Esophagus squamous epithelium (tissue), 5 donors: Measurements from ENCODE around the gene GRIN3B. TPM values are rescaled to one million over a fixed set of nuclear protein-coding genes. Genes with fewer than 3 reads are reported as not detected.
A peak's percentile ranks its signal among the peaks of the same experiment; 100 is the strongest.

ENCODE experiments used
- DNase-seq: peaks from one replicate; lab custom pipeline; 2025; lab: John Stamatoyannopoulos, UW
- H3K27ac ChIP-seq, 4 donors: fragments of 200-600 bp; sonication (generic); one replicate each; pipeline ENCODE4 v1.5.1; 2016 to 2019; ENCODE audit warnings: mild to moderate bottlenecking in 1 of 4
- H3K27me3 ChIP-seq, 4 donors: fragments of 200-600 bp; sonication (generic); 1 replicate in 3 of 4; 2 replicates in 1 of 4; pipeline versions ENCODE4 v1.5.1 to v1.6.0; 2017 to 2021; ENCODE audit warnings: antibody characterized with exemption in 1 of 4
- H3K36me3 ChIP-seq, 3 donors: fragments of 200-600 bp; sonication (generic); one replicate each; pipeline ENCODE4 v1.5.1; 2016 to 2019
- H3K4me1 ChIP-seq, 3 donors: fragments of 200-600 bp; sonication (generic); one replicate each; pipeline ENCODE4 v1.5.1; 2017 to 2019
- H3K4me3 ChIP-seq, 4 donors: fragments of 200-600 bp; sonication (generic); 1 replicate in 3 of 4; 2 replicates in 1 of 4; pipeline ENCODE4 v1.5.1; 2016 to 2019; ENCODE audit warnings: mild to moderate bottlenecking in 2 of 4, moderate library complexity in 1 of 4
- H3K9me3 ChIP-seq, 3 donors: fragments of 200-600 bp; sonication (generic); one replicate each; pipeline ENCODE4 v1.5.1; 2016 to 2019
- CTCF ChIP-seq, 6 experiments: fragments of 450-650 bp in 4 of 6; fragments of 200-600 bp in 2 of 6; sonication (generic) in 2 of 6; IDR thresholded peaks; one replicate each; pipeline ENCODE4 v1.5.1; 2016 to 2019; ENCODE audit warnings: antibody characterized with exemption in 6 of 6, mild to moderate bottlenecking in 4 of 6, moderate library complexity in 4 of 6
- POLR2A ChIP-seq, 4 donors: fragments of 450-650 bp; IDR thresholded peaks; one replicate each; pipeline ENCODE4 v1.6.1; 2017; ENCODE audit warnings: antibody characterized with exemption in 4 of 4, mild to moderate bottlenecking in 4 of 4, moderate library complexity in 3 of 4
- WGBS, 2 donors: methylation state at CpG; one replicate each; pipeline ENCODE4 v1.1.5; 2018; 5-methylcytosine and 5-hydroxymethylcytosine counted together
- intact Hi-C: fragments of 100-400 bp; cut with DNase I; formaldehyde crosslinking; loops from one replicate; pipeline ENCODE4 v1.15.0; 2022
- total RNA-seq, 4 donors: library from RNA; depleted of rRNA; stranded (reverse); fragments of >200 nt; gene quantifications; one replicate each; pipeline ENCODE4 v1.1.0, GENCODE V29; 2016
- donor health status: DM: yes; HTN: yes; CAD: no.

Gene GRIN3B
- total RNA-seq, 4 donors from 2014 or later = not detected

- DNase-seq = no peak
- Histone ChIP-seq H3K36me3 (peaks cover 0 to 33% (median 0%) of the 10 kb centered on the region in 3 donors), H3K27ac (no peak overlapping the region), H3K4me3 (peak overlapping the region in 1 of 4 donors; percentile 51), H3K4me1 (peaks cover 17 to 34% (median 24%) of the 10 kb centered on the region in 3 donors), H3K9me3 (no peaks in the 10 kb centered on the region), H3K27me3 (peaks cover 7 to 76% (median 20%) of the 10 kb centered on the region in 4 donors)
- intact Hi-C loops = no loop called here
- TF ChIP-seq POLR2A (IDR thresholded peaks at IDR 0.05) = no peak
- no peak for TF ChIP-seq CTCF (IDR thresholded peaks at IDR 0.05)
- WGBS, 2 donors = 2 to 4% methylated on average over 26 to 29 of the region's 64 CpGs
Observed at GRCh38 chr19:996051-996838, 4.0 kb upstream of the GRIN3B start.

GRCh38 chr19:998064-998463, 2.2 kb upstream of the GRIN3B start:
- H3K27ac ChIP-seq = no peak overlapping the region
- DNase-seq = no peak
- peaks cover 0 to 20% (median 0%) of the 10 kb centered on the region in 3 donors for H3K36me3 ChIP-seq
- WGBS, 2 donors = 6 to 15% methylated on average over 5 to 6 of the region's 6 CpGs
- no peak overlapping the region for H3K4me3 ChIP-seq
- no peaks in the 10 kb centered on the region for H3K9me3 ChIP-seq
- H3K27me3 ChIP-seq = peaks cover 8 to 94% (median 23%) of the 10 kb centered on the region in 4 donors
- TF ChIP-seq CTCF (IDR thresholded peaks at IDR 0.05) (no peak), POLR2A (IDR thresholded peaks at IDR 0.05) (no peak)
- intact Hi-C loops = no loop called here
- peaks cover 21 to 42% (median 31%) of the 10 kb centered on the region in 3 donors for H3K4me1 ChIP-seq

GRCh38 chr19:999379-999719, 870 bp upstream of the GRIN3B start:
- TF ChIP-seq POLR2A (IDR thresholded peaks at IDR 0.05) (no peak), CTCF (IDR thresholded peaks at IDR 0.05) (no peak)
- Histone ChIP-seq H3K4me3 (no peak overlapping the region), H3K4me1 (peaks cover 21 to 42% (median 31%) of the 10 kb centered on the region in 3 donors), H3K27me3 (peaks cover 8 to 98% (median 23%) of the 10 kb centered on the region in 4 donors), H3K27ac (no peak overlapping the region), H3K9me3 (no peaks in the 10 kb centered on the region), H3K36me3 (peaks cover 0 to 8% (median 0%) of the 10 kb centered on the region in 3 donors)
- WGBS, 2 donors = 37 to 47% methylated on average over 3 of the region's 3 CpGs
- intact Hi-C loops = no loop called here
- DNase-seq = no peak

GRCh38 chr19:1000591-1001537, 645 bp downstream of the GRIN3B start:
- H3K4me1 ChIP-seq = peaks cover 18 to 31% (median 26%) of the 10 kb centered on the region in 3 donors
- 14 to 17% methylated on average over 7 to 11 of the region's 73 CpGs for WGBS, 2 donors
- peaks cover 8 to 90% (median 23%) of the 10 kb centered on the region in 4 donors for H3K27me3 ChIP-seq

More at GRCh38 chr19:1000591-1001537, 645 bp downstream of the GRIN3B start:
- Histone ChIP-seq H3K36me3 (no peaks in the 10 kb centered on the region), H3K4me3 (peak overlapping the region in 2 of 4 donors; percentile 32 to 59), H3K9me3 (no peaks in the 10 kb centered on the region), H3K27ac (no peak overlapping the region)
- no peak for DNase-seq
- intact Hi-C loops = no loop called here
- TF ChIP-seq POLR2A (IDR thresholded peaks at IDR 0.05) (no peak), CTCF (IDR thresholded peaks at IDR 0.05) (no peak)
